ACC112 (cell line): ENCODE measurements around the gene HSD17B7.
A peak's percentile ranks its signal among the peaks of the same experiment; 100 is the strongest.

Experiments used
- H2AFZ ChIP-seq: fragments of 200-600 bp; sonication (generic); one replicate; pipeline ENCODE4 v1.6.0; 2017; ENCODE audit warnings: antibody characterized with exemption, low read length; ENCODE audit not compliant: unreplicated experiment
- H3K27ac ChIP-seq: fragments of 200-600 bp; sonication (generic); 2 replicates; pipeline ENCODE4 v1.5.1; 2014; ENCODE audit warnings: low read depth, mild to moderate bottlenecking, antibody characterized with exemption, low read length, moderate library complexity
- H3K27me3 ChIP-seq: fragments of 200-600 bp; sonication (generic); 2 replicates; pipeline ENCODE4 v1.6.1; 2014; ENCODE audit warnings: mild to moderate bottlenecking, antibody characterized with exemption, low read length, moderate library complexity, mixed read lengths; ENCODE audit not compliant: insufficient read depth
- H3K36me3 ChIP-seq: fragments of 200-600 bp; sonication (generic); 2 replicates; pipeline ENCODE4 v1.6.1; 2016; ENCODE audit warnings: mild to moderate bottlenecking, antibody characterized with exemption, low read length, moderate library complexity, mixed read lengths; ENCODE audit not compliant: insufficient read depth
- H3K4me1 ChIP-seq: fragments of 200-600 bp; sonication (generic); one replicate; pipeline ENCODE4 v1.6.1; 2016; ENCODE audit warnings: low read length, mixed read lengths; ENCODE audit not compliant: insufficient read depth, unreplicated experiment, control insufficient read depth
- H3K4me3 ChIP-seq: fragments of 200-600 bp; sonication (generic); 2 replicates; pipeline ENCODE4 v1.5.1; 2014; ENCODE audit warnings: mild to moderate bottlenecking, low read depth, low read length
- H3K79me2 ChIP-seq: fragments of 200-600 bp; sonication (generic); one replicate; pipeline ENCODE4 v1.6.0; 2016; ENCODE audit warnings: low read length; ENCODE audit not compliant: control insufficient read depth, unreplicated experiment, insufficient read depth

HSD17B7 gene

GRCh38 chr1:162859191-162859590 lies 68.7 kb downstream of the HSD17B7 start:
- Histone ChIP-seq H2AFZ (peak overlapping the region; percentile 47), H3K4me3 (no peak overlapping the region), H3K4me1 (peaks cover 51% of the 10 kb centered on the region), H3K36me3 (no peaks in the 10 kb centered on the region), H3K27me3 (no peaks in the 10 kb centered on the region), H3K79me2 (no peaks in the 10 kb centered on the region), H3K27ac (peak overlapping the region; percentile 98)

- H3K27me3 ChIP-seq: no peaks in the 10 kb centered on the region
- 0 out of 2 replicates have a peak, but pooled peaks cover 8% of the 10 kb centered on the region for H3K36me3 ChIP-seq
- H2AFZ ChIP-seq: peak within 1 kb of the TSS; percentile 31
- H3K4me1 ChIP-seq: peaks cover 33% of the 10 kb centered on the region
- H3K27ac ChIP-seq: no peak within 1 kb of the TSS
- H3K4me3 ChIP-seq: no peak within 1 kb of the TSS
- no peaks in the 10 kb centered on the region for H3K79me2 ChIP-seq
Measured at GRCh38 chr1:162861101-162861500, 70.6 kb downstream of the HSD17B7 start, which contains the start of gene CCDC190. CCDC190 (minus strand) TSS chr1:162861175; CDS start chr1:162859646, 1,529 bp downstream.

DNA sequence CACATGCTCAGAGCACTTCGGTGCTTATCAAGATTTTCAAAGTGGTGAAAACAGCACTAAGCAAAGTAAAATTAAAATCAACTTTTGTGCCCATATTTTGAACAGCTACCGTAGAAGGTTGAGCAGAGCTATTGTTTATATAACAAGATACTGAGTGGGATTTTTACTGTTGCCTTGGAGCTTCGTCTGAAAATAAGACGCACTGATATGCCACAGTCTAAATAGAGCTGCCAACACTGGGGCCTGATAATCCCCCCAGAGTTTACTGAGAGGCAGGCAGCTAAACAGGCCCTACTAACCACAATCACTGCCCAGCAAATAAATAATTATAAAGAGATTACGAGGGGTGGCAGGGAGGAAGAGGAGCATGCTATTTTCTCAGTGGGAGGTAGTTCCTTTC lies 71.1 kb downstream of the HSD17B7 start:
- H3K4me1 ChIP-seq: peaks cover 29% of the 10 kb centered on the region
- H3K27me3 ChIP-seq: no peaks in the 10 kb centered on the region
- no peak overlapping the region for H3K4me3 ChIP-seq
- 0 out of 2 replicates have a peak, but pooled peaks cover 8% of the 10 kb centered on the region for H3K36me3 ChIP-seq
- H2AFZ ChIP-seq: no peak overlapping the region
- no peaks in the 10 kb centered on the region for H3K79me2 ChIP-seq
- no peak overlapping the region for H3K27ac ChIP-seq
